ENCODE data around the gene SLC49A3.

DNA sequence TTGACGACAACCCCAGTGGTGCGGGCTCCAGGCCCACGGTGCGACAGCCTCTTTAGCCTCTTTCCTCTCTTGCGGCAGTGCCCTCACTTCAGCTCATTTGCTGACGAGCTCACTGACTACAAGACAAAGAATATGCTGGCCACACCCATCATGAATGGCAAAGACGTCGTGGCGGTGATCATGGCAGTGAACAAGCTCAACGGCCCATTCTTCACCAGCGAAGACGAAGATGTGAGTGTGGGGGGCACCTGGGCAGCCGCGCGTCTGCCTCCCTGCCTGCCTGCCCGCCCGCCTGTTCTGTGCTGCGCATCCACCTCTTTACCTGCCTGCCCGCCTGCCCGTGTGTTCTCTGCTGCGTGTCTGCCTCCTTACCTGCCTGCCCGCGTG, 54.4 kb downstream of the SLC49A3 start:
- no peak for TF ChIP-seq YY1 (IDR thresholded peaks at IDR 0.05; ENCODE audit: extremely low read depth, insufficient replicate concordance, low read depth, low read length)
- TF ChIP-seq SP1 (IDR thresholded peaks at IDR 0.05; ENCODE audit: low read depth): no peak
- no peak for TF ChIP-seq EZH2phosphoT487 (IDR thresholded peaks at IDR 0.05; ENCODE audit: borderline replicate concordance)
- TF ChIP-seq, protein P1, sequence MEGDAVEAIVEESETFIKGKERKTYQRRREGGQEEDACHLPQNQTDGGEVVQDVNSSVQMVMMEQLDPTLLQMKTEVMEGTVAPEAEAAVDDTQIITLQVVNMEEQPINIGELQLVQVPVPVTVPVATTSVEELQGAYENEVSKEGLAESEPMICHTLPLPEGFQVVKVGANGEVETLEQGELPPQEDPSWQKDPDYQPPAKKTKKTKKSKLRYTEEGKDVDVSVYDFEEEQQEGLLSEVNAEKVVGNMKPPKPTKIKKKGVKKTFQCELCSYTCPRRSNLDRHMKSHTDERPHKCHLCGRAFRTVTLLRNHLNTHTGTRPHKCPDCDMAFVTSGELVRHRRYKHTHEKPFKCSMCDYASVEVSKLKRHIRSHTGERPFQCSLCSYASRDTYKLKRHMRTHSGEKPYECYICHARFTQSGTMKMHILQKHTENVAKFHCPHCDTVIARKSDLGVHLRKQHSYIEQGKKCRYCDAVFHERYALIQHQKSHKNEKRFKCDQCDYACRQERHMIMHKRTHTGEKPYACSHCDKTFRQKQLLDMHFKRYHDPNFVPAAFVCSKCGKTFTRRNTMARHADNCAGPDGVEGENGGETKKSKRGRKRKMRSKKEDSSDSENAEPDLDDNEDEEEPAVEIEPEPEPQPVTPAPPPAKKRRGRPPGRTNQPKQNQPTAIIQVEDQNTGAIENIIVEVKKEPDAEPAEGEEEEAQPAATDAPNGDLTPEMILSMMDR (IDR thresholded peaks at IDR 0.05 in 2 of 3, conservative IDR thresholded peaks at IDR 0.05 in 1 of 3; ENCODE audit: borderline replicate concordance in 1 of 3, insufficient read depth in 1 of 3, low read depth in 2 of 3, low read length in 2 of 3): no peak
- TF ChIP-seq, protein P2, sequence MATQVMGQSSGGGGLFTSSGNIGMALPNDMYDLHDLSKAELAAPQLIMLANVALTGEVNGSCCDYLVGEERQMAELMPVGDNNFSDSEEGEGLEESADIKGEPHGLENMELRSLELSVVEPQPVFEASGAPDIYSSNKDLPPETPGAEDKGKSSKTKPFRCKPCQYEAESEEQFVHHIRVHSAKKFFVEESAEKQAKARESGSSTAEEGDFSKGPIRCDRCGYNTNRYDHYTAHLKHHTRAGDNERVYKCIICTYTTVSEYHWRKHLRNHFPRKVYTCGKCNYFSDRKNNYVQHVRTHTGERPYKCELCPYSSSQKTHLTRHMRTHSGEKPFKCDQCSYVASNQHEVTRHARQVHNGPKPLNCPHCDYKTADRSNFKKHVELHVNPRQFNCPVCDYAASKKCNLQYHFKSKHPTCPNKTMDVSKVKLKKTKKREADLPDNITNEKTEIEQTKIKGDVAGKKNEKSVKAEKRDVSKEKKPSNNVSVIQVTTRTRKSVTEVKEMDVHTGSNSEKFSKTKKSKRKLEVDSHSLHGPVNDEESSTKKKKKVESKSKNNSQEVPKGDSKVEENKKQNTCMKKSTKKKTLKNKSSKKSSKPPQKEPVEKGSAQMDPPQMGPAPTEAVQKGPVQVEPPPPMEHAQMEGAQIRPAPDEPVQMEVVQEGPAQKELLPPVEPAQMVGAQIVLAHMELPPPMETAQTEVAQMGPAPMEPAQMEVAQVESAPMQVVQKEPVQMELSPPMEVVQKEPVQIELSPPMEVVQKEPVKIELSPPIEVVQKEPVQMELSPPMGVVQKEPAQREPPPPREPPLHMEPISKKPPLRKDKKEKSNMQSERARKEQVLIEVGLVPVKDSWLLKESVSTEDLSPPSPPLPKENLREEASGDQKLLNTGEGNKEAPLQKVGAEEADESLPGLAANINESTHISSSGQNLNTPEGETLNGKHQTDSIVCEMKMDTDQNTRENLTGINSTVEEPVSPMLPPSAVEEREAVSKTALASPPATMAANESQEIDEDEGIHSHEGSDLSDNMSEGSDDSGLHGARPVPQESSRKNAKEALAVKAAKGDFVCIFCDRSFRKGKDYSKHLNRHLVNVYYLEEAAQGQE (IDR thresholded peaks at IDR 0.05; ENCODE audit: low read depth): no peak
- no peak for TF ChIP-seq POLR2AphosphoS5 (IDR thresholded peaks at IDR 0.05; ENCODE audit: low read depth, low read length)
- TF ChIP-seq POLR2A (IDR thresholded peaks at IDR 0.05; ENCODE audit: borderline replicate concordance, extremely low read depth, insufficient read depth, insufficient read length): no peak
- TF ChIP-seq SRF (IDR thresholded peaks at IDR 0.05; ENCODE audit: low read depth): no peak
- TF ChIP-seq EGR1 (IDR thresholded peaks at IDR 0.05; ENCODE audit: low read depth): no peak
- TF ChIP-seq, protein P3, sequence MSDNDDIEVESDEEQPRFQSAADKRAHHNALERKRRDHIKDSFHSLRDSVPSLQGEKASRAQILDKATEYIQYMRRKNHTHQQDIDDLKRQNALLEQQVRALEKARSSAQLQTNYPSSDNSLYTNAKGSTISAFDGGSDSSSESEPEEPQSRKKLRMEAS (IDR thresholded peaks at IDR 0.05): no peak
- no peak for TF ChIP-seq ELF1 (IDR thresholded peaks at IDR 0.05; ENCODE audit: borderline replicate concordance, low read depth)
- TF ChIP-seq, protein P4, sequence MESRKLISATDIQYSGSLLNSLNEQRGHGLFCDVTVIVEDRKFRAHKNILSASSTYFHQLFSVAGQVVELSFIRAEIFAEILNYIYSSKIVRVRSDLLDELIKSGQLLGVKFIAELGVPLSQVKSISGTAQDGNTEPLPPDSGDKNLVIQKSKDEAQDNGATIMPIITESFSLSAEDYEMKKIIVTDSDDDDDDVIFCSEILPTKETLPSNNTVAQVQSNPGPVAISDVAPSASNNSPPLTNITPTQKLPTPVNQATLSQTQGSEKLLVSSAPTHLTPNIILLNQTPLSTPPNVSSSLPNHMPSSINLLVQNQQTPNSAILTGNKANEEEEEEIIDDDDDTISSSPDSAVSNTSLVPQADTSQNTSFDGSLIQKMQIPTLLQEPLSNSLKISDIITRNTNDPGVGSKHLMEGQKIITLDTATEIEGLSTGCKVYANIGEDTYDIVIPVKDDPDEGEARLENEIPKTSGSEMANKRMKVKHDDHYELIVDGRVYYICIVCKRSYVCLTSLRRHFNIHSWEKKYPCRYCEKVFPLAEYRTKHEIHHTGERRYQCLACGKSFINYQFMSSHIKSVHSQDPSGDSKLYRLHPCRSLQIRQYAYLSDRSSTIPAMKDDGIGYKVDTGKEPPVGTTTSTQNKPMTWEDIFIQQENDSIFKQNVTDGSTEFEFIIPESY (IDR thresholded peaks at IDR 0.05; ENCODE audit: extremely low read depth, insufficient replicate concordance, low read length): no peak

Measured in HCT116 (cell line).